HG03196 (cell line): ENCODE data around the gene CEP126.
"Not testable (repeated sequence)": the region's sequence is repeated elsewhere in the genome, so short reads cannot be mapped to it uniquely, and the experiment has no call there.

Experiments used
- ATAC-seq: cut with Tn5 transposase; IDR thresholded peaks from one replicate; pipeline ENCODE4 v1.9.1; 2021; ENCODE audit not compliant: unreplicated experiment

Gene CEP126

GRCh38 chr11:101923554-101923953 is 8.7 kb downstream of the CEP126 start:
- ATAC-seq = no peak

- ATAC-seq = no peak
These were observed 14.6 kb downstream of the CEP126 start for GRCh38 chr11:101929294-101929915.

DNA sequence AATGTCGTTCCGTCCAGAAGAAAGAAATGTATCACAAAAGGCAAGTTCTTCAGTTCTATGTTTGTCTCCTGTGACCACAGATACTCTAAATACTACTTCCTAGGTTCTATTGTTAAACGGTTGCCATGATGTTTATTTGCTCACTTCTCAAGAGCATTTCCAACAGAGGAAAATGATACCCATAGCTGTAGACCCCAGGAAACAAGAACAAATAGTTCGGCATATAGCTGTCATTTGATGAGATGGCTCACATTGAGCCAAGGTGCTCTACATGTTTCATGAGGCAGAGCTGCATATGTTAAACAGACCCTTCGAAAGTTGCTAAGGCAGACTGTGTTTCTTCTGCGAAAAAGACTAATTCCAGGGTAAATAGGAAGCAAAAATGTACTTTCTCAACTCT is 16.9 kb downstream of the CEP126 start:
- no peak for ATAC-seq

DNA sequence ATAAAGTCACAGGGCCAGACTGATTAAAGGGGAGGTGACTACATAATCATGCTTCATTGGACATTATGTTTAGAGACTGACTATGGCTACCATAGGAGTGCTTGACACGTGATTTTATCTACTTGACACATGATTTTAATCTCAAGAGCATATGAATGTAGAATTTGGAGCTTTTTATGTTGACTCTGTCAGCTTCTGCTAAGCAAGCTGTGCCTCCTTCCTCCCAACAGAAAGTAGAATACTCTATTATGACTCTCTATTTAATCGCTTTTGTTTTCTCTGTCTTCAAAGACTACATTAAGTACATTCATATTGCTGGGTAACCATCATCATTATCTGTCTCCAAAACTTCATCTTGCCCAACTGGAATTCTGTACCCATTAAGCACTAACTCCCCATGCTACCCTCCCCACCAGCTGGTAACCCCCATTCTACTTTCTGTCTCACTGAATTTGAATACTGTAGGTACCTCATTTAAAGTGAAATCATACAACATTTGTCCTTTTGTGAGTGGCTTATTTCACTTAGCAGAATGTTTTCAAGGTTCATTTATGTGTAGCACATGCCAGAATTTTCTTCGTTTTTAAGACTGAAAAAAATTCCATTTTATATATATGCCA is 26.2 kb downstream of the CEP126 start:
- no peak for ATAC-seq

DNA sequence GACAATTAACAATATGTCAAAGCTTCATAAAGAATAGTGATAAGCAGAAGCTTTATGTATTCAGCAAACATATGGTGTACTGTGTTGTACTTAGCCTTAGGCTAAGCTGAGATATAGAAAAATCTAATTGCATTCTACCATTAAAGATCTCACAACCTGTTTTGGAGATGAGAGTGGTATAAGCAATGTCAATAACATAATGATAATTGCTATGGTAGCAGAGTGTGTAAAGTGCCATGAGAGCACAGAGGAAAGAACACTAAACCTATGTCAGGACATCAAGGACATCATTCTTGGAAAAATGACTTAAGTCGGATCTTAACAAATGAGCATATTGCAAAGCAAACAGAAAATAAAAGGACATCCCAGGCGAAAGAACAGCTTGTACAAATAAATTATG is 30.1 kb downstream of the CEP126 start:
- no peak for ATAC-seq

DNA sequence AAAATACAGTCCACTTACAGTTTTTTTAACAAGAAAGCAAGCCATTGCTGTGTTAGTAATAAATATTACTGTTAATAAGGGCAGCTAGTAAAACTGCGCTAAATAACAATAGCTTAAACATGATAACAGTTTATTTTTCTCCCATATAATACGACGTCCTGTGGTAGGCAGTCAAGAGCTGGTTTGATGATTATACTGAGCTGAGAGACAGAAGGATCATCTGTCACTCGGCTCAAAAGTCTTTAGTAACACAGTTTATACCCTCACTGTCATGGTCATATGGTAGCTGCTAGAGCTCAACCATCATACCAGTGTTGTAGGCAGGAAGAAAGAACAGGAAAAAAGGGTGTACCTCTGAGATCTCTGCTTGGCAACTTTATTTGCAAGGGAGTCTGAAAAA is 30.6 kb downstream of the CEP126 start:
- no peak for ATAC-seq

- no peak for ATAC-seq
These were observed 34.9 kb downstream of the CEP126 start for GRCh38 chr11:101949680-101950220.

DNA sequence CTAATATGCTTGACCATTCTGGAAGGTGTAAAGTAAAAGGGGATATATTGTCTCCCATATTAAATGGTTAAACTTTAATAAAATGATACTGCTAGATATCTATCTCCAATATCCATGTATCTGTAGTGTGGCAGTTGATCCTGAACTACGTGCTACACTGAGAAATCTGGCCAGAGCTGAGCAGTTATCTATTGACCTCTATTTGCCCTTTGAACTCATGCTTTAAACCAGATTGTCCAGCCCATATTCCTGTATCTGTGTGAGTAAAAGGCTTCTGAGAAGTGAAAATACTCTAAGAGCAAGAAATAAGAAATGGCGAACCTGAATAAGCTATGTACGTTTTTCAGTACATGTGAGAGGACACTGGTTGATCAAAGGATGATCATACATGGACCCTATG is 40.5 kb downstream of the CEP126 start:
- ATAC-seq = no peak

GRCh38 chr11:101955701-101956100 is 40.9 kb downstream of the CEP126 start:
- ATAC-seq = no peak

GRCh38 chr11:101960231-101960630 is 45.4 kb downstream of the CEP126 start:
- ATAC-seq = no peak

GRCh38 chr11:101964200-101964599 is 49.4 kb downstream of the CEP126 start:
- ATAC-seq = not testable (repeated sequence)

DNA sequence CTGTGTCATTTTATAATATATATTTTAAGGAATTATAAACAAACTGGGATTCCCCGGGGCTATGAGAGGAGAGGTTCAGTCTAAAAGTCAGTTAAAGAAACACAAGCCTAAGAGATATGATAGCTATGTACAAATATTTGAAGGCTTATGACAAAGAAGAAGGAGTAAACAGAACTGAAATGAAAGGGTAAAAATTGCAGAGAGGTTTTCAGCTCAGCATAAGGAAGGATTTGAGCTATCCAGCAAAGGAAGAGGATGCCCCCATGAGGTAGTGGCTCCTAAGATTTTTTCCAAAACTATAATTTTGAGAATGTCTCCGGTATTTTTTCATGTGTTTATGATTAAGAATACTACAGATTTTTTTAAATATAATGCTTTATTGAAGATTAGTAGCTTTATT is 59.4 kb downstream of the CEP126 start:
- ATAC-seq = no peak

GRCh38 chr11:101974771-101975170 is 60.0 kb downstream of the CEP126 start:
- no peak for ATAC-seq

GRCh38 chr11:101975734-101976133 is 60.9 kb downstream of the CEP126 start:
- no peak for ATAC-seq

DNA sequence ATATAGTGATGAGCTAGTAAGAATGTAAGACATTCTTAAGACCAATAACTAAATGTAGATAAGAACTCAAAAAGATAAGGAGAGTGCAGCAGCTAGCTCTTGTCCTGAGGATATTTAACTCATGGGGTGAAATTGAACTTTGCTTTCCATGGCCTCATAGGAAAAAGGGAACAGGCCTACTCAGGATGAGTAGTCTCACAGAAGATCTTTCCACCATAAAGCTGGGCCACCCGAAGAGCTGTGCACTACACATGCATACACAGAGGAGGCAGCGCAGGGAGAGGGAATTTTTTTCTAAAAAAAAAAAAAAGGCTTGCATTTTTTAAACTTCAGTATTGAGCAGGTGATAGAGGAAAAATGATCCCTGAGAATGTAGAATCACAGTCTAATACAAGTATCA is 72.6 kb downstream of the CEP126 start:
- ATAC-seq = no peak

DNA sequence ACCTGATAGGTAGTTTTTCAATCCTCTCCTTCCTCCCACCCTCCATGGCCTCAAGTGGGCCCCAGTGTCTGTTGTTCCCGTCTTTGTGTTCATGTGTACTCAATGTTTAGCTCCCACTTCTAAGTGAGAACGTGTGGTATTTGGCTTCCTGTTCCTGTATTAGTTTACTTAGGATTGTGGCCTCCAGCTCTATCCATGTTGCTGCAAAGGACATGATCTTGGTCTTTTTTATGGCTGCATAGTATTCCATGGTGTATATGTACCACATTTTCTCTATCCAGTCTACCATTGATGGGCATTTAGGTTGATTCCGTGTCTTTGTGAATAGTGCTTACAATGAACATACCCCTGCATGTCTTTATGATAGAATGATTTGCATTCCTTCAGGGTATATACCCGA is 78.4 kb downstream of the CEP126 start:
- no peak for ATAC-seq

DNA sequence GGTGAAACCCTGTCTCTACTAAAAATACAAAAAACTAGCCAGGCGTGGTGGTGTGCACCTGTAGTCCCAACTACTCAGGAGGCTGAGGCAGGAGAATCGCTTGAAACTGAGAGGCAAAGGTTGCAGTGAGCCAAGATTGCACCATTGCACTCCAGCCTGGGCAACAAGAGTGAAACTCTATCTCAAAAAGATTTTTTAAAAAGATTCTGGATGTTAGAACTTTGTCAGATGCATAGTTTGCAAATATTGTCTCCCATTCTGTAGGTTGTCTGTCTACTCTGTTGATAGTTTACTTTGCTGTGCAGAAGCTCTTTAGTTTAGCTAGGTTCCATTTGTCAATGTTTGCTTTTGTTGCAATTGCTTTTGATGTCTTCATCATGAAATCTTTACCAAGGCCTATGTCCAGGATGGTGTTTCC is 79.3 kb downstream of the CEP126 start:
- ATAC-seq = not testable (repeated sequence)

DNA sequence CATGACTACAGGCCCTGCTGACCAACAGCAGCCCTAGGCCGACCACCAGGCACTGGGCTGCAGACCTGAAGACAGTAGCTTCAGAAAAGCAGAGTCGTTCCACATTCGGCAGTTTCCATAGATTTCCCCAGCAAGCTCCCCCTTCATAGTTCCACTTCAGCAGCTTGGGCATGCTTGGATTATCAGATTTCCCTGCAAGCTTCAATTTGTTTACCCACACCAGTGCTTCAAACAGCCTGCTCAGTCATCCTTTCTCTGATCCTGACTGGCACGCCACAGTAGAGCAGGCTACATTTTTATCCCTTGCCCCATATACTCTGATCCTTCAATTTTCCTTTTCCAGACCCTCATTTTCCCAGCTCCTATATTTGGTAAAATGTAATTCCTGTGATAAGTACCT is 81.3 kb downstream of the CEP126 start:
- no peak for ATAC-seq

- no peak for ATAC-seq
These were observed 87.0 kb downstream of the CEP126 start for GRCh38 chr11:102001657-102002338.

GRCh38 chr11:102004220-102004619 is 89.4 kb downstream of the CEP126 start:
- no peak for ATAC-seq

- ATAC-seq = no peak
These were observed 90.5 kb downstream of the CEP126 start for GRCh38 chr11:102005306-102005705.
